VCaP (cell line): ENCODE results near the gene HLA-B.

Experiments used
- H3K27ac ChIP-seq: fragments of 450-650 bp; 2 replicates; pipeline ENCODE4 v1.5.1; 2017
- CTCF ChIP-seq: fragments of 450-650 bp; conservative IDR thresholded peaks from 2 replicates; pipeline ENCODE4 v1.5.1; 2017; ENCODE audit warnings: mild to moderate bottlenecking, moderate library complexity

Gene HLA-B

GRCh38 chr6:31351033-31351380 lies 6.0 kb downstream of the HLA-B start:
- no peak for TF ChIP-seq CTCF
- no peak overlapping the region for H3K27ac ChIP-seq

- no peak for TF ChIP-seq CTCF
- no peak overlapping the region for H3K27ac ChIP-seq
Observed at GRCh38 chr6:31350196-31351032, 6.6 kb downstream of the HLA-B start.

GRCh38 chr6:31349301-31349700 lies 7.7 kb downstream of the HLA-B start:
- H3K27ac ChIP-seq: no peak overlapping the region
- no peak for TF ChIP-seq CTCF

- no peak for TF ChIP-seq CTCF
- no peak overlapping the region for H3K27ac ChIP-seq
Observed at GRCh38 chr6:31345026-31345730, 11.8 kb downstream of the HLA-B start.

- H3K27ac ChIP-seq: no peak overlapping the region
- no peak for TF ChIP-seq CTCF
Observed at GRCh38 chr6:31340228-31340627, 16.8 kb downstream of the HLA-B start.

GRCh38 chr6:31339210-31339609 lies 17.8 kb downstream of the HLA-B start:
- H3K27ac ChIP-seq: no peak overlapping the region
- TF ChIP-seq CTCF: no peak

- H3K27ac ChIP-seq: no peak overlapping the region
- no peak for TF ChIP-seq CTCF
Observed at GRCh38 chr6:31336896-31337496, 20.0 kb downstream of the HLA-B start.
